Endodermal cell (in vitro differentiated cells): ENCODE data around the gene KRTAP5-6. TPM values are rescaled to one million over a fixed set of nuclear protein-coding genes. Genes with fewer than 3 reads are reported as not detected.

Experiments
- DNase-seq: peaks from one replicate; pipeline ENCODE4 v3.0.0-alpha.2; 2017
- H3K27ac ChIP-seq: 2 replicates; pipeline ENCODE4 v1.5.1; 2013; ENCODE audit warnings: mild to moderate bottlenecking, low read depth, low read length, moderate library complexity
- H3K27me3 ChIP-seq: 2 replicates; pipeline ENCODE4 v1.6.1; 2013; ENCODE audit warnings: mild to moderate bottlenecking, low read length, moderate library complexity; ENCODE audit not compliant: insufficient read depth, control insufficient read depth, poor library complexity, severe bottlenecking
- H3K36me3 ChIP-seq: 2 replicates; pipeline ENCODE4 v1.7.0; 2013; ENCODE audit warnings: mild to moderate bottlenecking, low read length, moderate library complexity; ENCODE audit not compliant: control insufficient read depth, insufficient read depth
- H3K4me1 ChIP-seq: one replicate; pipeline ENCODE4 v1.7.0; 2013; ENCODE audit warnings: low read length; ENCODE audit not compliant: control insufficient read depth, insufficient read depth
- H3K4me3 ChIP-seq: 2 replicates; pipeline ENCODE4 v1.5.1; 2013; ENCODE audit warnings: mild to moderate bottlenecking, low read length, moderate library complexity
- H3K9ac ChIP-seq: 2 replicates; pipeline ENCODE4 v1.6.1; 2013; ENCODE audit warnings: mild to moderate bottlenecking, low read length, moderate library complexity; ENCODE audit not compliant: poor library complexity, severe bottlenecking; ENCODE audit errors: extremely low read depth
- H3K9me3 ChIP-seq: 2 replicates; pipeline ENCODE4 v1.6.1; 2013; ENCODE audit warnings: mild to moderate bottlenecking, low read length, moderate library complexity; ENCODE audit not compliant: control insufficient read depth
- H3K27ac Mint-ChIP-seq: 2 replicates; pipeline ENCODE4 v1.8.0; 2020; ENCODE audit warnings: mixed read lengths
- H3K27me3 Mint-ChIP-seq: 2 replicates; pipeline ENCODE4 v1.8.0; 2021; ENCODE audit warnings: mild to moderate bottlenecking, mixed read lengths; ENCODE audit not compliant: insufficient read depth
- H3K36me3 Mint-ChIP-seq: 2 replicates; pipeline ENCODE4 v1.8.0; 2020; ENCODE audit warnings: low read depth, mixed read lengths
- H3K4me1 Mint-ChIP-seq: 2 replicates; pipeline ENCODE4 v1.8.0; 2020; ENCODE audit warnings: mixed read lengths
- H3K4me3 Mint-ChIP-seq: 2 replicates; pipeline ENCODE4 v1.8.0; 2020; ENCODE audit warnings: mild to moderate bottlenecking, moderate library complexity, mixed read lengths
- H3K9me3 Mint-ChIP-seq: 2 replicates; pipeline ENCODE4 v1.8.0; 2020; ENCODE audit warnings: mild to moderate bottlenecking, mixed read lengths
- CTCF ChIP-seq: fragments of 200-600 bp; sonication (generic); conservative IDR thresholded peaks from 2 replicates; pipeline ENCODE4 v1.5.0; 2021; ENCODE audit warnings: antibody characterized with exemption, mild to moderate bottlenecking
- WGBS, 2 experiments: methylation state at CpG; one replicate each; pipeline versions ENCODE4 v1.1.5 to v1.1.7; 2013; ENCODE audit warnings: missing lambda C conversion rate in 2 of 2, mixed read lengths in 1 of 2; ENCODE audit not compliant: insufficient coverage in 1 of 2, insufficient read length in 1 of 2; 5-methylcytosine and 5-hydroxymethylcytosine counted together
- total RNA-seq, 2 donors: library from RNA; stranded (reverse); fragmentation: NEBNext Ultra II Directional in 1 of 2; extraction: Animal tissue kit (Norgen Biotek cat#: 25700) in 1 of 2; gene quantifications; 2 replicates in 1 of 2; 3 replicates in 1 of 2; pipeline ENCODE4 v1.2.1, GENCODE V29; 2021

Gene KRTAP5-6
- total RNA-seq, 2 donors from 2014 or later: not detected

- Histone ChIP-seq H3K36me3 (no peaks in the 10 kb centered on the region), H3K4me1 (no peaks in the 10 kb centered on the region), H3K9ac (no peak overlapping the region), H3K4me3 (no peak overlapping the region), H3K27ac (no peak overlapping the region), H3K9me3 (no peaks in the 10 kb centered on the region), H3K27me3 (peaks cover 69% of the 10 kb centered on the region)
- peak; percentile 99 for TF ChIP-seq CTCF
- peaks cover 68% of the 10 kb centered on the region for H3K27me3 Mint-ChIP-seq
- 40 to 54% methylated on average over 13 to 34 of the region's 34 CpGs for WGBS, 2 experiments
- H3K27ac Mint-ChIP-seq: no peak overlapping the region
- no peaks in the 10 kb centered on the region for H3K9me3 Mint-ChIP-seq
- no peaks in the 10 kb centered on the region for H3K4me1 Mint-ChIP-seq
- no peak overlapping the region for H3K4me3 Mint-ChIP-seq
- peak; percentile 91 for DNase-seq
- no peaks in the 10 kb centered on the region for H3K36me3 Mint-ChIP-seq
These were observed 44.0 kb upstream of the KRTAP5-6 start for GRCh38 chr11:1652771-1653540.

GRCh38 chr11:1653541-1654387 is 43.2 kb upstream of the KRTAP5-6 start:
- no peak overlapping the region for H3K27ac Mint-ChIP-seq
- H3K4me3 ChIP-seq: no peak overlapping the region
- H3K9me3 ChIP-seq: no peaks in the 10 kb centered on the region
- no peaks in the 10 kb centered on the region for H3K4me1 ChIP-seq
- no peak overlapping the region for H3K4me3 Mint-ChIP-seq
- no peak for DNase-seq
- no peaks in the 10 kb centered on the region for H3K36me3 ChIP-seq
- no peak overlapping the region for H3K27ac ChIP-seq
- WGBS, 2 experiments: 89 to 90% methylated on average over 7 to 14 of the region's 14 CpGs
- peaks cover 69% of the 10 kb centered on the region for H3K27me3 ChIP-seq
- TF ChIP-seq CTCF: no peak
- no peak overlapping the region for H3K9ac ChIP-seq
- H3K4me1 Mint-ChIP-seq: no peaks in the 10 kb centered on the region
- no peaks in the 10 kb centered on the region for H3K9me3 Mint-ChIP-seq
- peaks cover 67% of the 10 kb centered on the region for H3K27me3 Mint-ChIP-seq
- no peaks in the 10 kb centered on the region for H3K36me3 Mint-ChIP-seq

GRCh38 chr11:1654388-1655167 is 42.4 kb upstream of the KRTAP5-6 start:
- DNase-seq: no peak
- no peak overlapping the region for H3K9ac ChIP-seq
- WGBS, 2 experiments: 89 to 96% methylated on average over 10 to 21 of the region's 21 CpGs

More at GRCh38 chr11:1654388-1655167, 42.4 kb upstream of the KRTAP5-6 start:
- TF ChIP-seq CTCF: no peak
- Mint-ChIP-seq H3K27ac (no peak overlapping the region), H3K36me3 (no peaks in the 10 kb centered on the region), H3K9me3 (no peaks in the 10 kb centered on the region), H3K4me1 (no peaks in the 10 kb centered on the region), H3K27me3 (peaks cover 66% of the 10 kb centered on the region), H3K4me3 (no peak overlapping the region)
- H3K27ac ChIP-seq: no peak overlapping the region
- no peaks in the 10 kb centered on the region for H3K9me3 ChIP-seq
- H3K4me3 ChIP-seq: no peak overlapping the region
- no peaks in the 10 kb centered on the region for H3K36me3 ChIP-seq
- H3K27me3 ChIP-seq: peaks cover 71% of the 10 kb centered on the region
- no peaks in the 10 kb centered on the region for H3K4me1 ChIP-seq
